Left ventricle myocardium inferior (tissue), 1 donor: ENCODE results near the gene IL6ST. TPM values are rescaled to one million over a fixed set of nuclear protein-coding genes. Genes with fewer than 3 reads are reported as not detected.

Experiments used
- DNase-seq: peaks from one replicate; pipeline ENCODE4 v3.0.0-alpha.2; 2020
- H3K27ac ChIP-seq: fragments of 200-600 bp; replicated peaks from 2 replicates; pipeline ENCODE4 v1.8.0; 2021
- H3K27me3 ChIP-seq: fragments of 200-600 bp; 2 replicates; pipeline ENCODE4 v1.8.0; 2021; ENCODE audit warnings: low read depth
- H3K36me3 ChIP-seq: fragments of 200-600 bp; 2 replicates; pipeline ENCODE4 v1.8.0; 2021
- H3K4me1 ChIP-seq: fragments of 200-600 bp; 2 replicates; pipeline ENCODE4 v1.8.0; 2021
- H3K4me3 ChIP-seq: fragments of 200-600 bp; 2 replicates; pipeline ENCODE4 v1.8.0; 2021; ENCODE audit warnings: mild to moderate bottlenecking, moderate library complexity
- H3K9me3 ChIP-seq: fragments of 200-600 bp; replicated peaks from 2 replicates; pipeline ENCODE4 v1.8.0; 2021
- CTCF ChIP-seq: fragments of 200-600 bp; IDR thresholded peaks from 2 replicates; pipeline ENCODE4 v1.8.0; 2021; ENCODE audit warnings: antibody characterized with exemption, mild to moderate bottlenecking, borderline replicate concordance
- intact Hi-C: fragments of 100-400 bp; cut with micrococcal nuclease; formaldehyde crosslinking; loops from one replicate; pipeline ENCODE4 v1.11.0; 2022
- total RNA-seq: library from RNA; stranded (reverse); fragmentation: NEBNext Ultra II Directional; extraction: Animal tissue kit (Norgen Biotek cat#: 25700); gene quantifications from one replicate; pipeline ENCODE4 v1.2.1, GENCODE V29; 2021
- donor health status: DM: no; HTN: yes; CAD: no; lungs with severe emphysema.

The IL6ST gene
- total RNA-seq, 1 donor from 2014 or later, result 125 TPM

DNA sequence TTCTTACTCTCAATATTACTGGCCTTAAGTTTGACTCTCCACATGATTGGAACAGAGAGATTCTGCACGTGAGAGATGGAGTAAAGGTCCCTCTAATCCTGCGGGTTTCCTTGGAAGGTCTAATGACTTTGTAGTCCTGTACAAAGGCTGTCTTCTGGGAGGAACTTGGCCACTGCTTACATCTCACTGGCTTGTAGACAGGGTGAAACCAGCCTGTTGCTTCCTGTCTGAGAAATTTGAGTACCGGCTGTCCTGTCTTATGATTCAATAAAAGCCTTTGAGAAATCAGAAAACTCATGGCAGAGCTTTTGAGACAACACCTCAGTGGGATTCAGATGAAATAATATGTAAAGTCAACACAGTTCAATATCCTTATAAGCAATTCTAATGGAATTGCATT lies 100.6 kb downstream of the IL6ST start:
- DNase-seq, result no peak
- intact Hi-C loops, result no loop called here
- Histone ChIP-seq H3K4me3 (no peak overlapping the region), H3K27me3 (peaks cover 6% of the 10 kb centered on the region), H3K27ac (no peak overlapping the region), H3K9me3 (peaks cover 5% of the 10 kb centered on the region), H3K36me3 (no peaks in the 10 kb centered on the region), H3K4me1 (no peaks in the 10 kb centered on the region)
- no peak for TF ChIP-seq CTCF

DNA sequence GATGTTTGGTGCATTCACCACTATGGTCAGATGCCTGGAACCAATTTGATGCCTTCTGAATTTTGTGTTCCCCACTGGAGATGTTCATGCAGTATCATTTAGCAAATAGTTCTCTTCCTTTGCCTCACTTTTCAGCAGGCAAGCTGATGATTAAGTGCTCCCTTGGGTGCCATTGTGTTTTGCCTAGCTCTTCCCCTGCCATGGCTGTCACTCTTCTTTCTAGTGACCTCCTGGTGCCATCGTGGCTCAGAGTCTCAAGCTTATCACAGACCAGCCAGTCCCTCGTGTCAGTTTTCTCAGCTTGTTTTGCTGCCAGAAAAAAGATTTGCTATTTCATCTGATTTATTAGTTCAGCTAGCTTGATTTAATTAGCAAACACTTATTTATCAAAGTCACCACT lies 102.3 kb downstream of the IL6ST start:
- Histone ChIP-seq H3K36me3 (no peaks in the 10 kb centered on the region), H3K27ac (no peak overlapping the region), H3K4me1 (no peaks in the 10 kb centered on the region), H3K27me3 (peaks cover 5% of the 10 kb centered on the region), H3K9me3 (peaks cover 5% of the 10 kb centered on the region), H3K4me3 (no peak overlapping the region)
- intact Hi-C loops, result no loop called here
- no peak for DNase-seq
- no peak for TF ChIP-seq CTCF

- Histone ChIP-seq H3K27me3 (no peaks in the 10 kb centered on the region), H3K4me3 (no peak overlapping the region), H3K9me3 (peaks cover 5% of the 10 kb centered on the region), H3K27ac (no peak overlapping the region), H3K4me1 (no peaks in the 10 kb centered on the region), H3K36me3 (no peaks in the 10 kb centered on the region)
- TF ChIP-seq CTCF, result no peak
- intact Hi-C loops, result no loop called here
- no peak for DNase-seq
These were observed 106.6 kb downstream of the IL6ST start for GRCh38 chr5:55888205-55888604.

- Histone ChIP-seq H3K27ac (no peak overlapping the region), H3K4me1 (no peaks in the 10 kb centered on the region), H3K27me3 (no peaks in the 10 kb centered on the region), H3K36me3 (no peaks in the 10 kb centered on the region), H3K4me3 (no peak overlapping the region), H3K9me3 (no peaks in the 10 kb centered on the region)
- no peak for TF ChIP-seq CTCF
- intact Hi-C loops, result no loop called here
- DNase-seq, result no peak
These were observed 109.4 kb downstream of the IL6ST start for GRCh38 chr5:55885359-55885758.

Other genes starting within 250 kb of the IL6ST start
- 0.27 TPM for gene IL31RA, start 143.6 kb downstream of the IL6ST start, total RNA-seq
- 0.27 TPM for gene ANKRD55, start 238.4 kb upstream of the IL6ST start, total RNA-seq